ENCODE data around the gene NDUFS2. TPM values are rescaled to one million over a fixed set of nuclear protein-coding genes. Genes with fewer than 3 reads are reported as not detected.

Gene NDUFS2
- total and polyA plus RNA-seq, 9 of the 15 experiments (the other 6 are each of a cell fraction or from before 2014, with no cell fraction given): 70.0 to 176 (median 141) TPM

DNA sequence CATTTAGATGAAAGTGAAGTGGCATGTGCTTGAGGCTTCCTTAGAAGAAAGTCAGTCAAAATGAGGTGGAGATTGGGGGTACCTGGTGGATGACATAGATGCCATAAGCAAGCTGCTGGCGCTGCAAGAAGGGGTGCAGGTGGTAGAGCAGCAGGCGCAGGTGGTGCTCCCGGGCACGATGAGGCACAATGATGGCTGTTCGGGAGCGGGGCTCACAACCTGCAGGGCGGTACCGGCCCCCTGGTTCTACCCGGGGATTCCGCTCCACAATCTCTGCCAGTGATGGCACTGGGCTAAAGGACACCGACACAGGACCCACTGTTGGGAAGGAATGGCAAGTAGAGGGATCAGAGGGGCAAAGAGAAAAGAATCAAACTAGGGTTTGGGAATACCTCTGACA lies 27.3 kb upstream of the NDUFS2 start:
- no peaks in the 10 kb centered on the region for H3K27me3 ChIP-seq (ENCODE audit: control insufficient read depth in 2 of 2, insufficient read depth in 2 of 2, low read length in 2 of 2)
- no TSS peak for BruUV-seq (replicated peaks)
- no peak overlapping the region for H3K27ac ChIP-seq (ENCODE audit: extremely low read depth, low read depth, low read length)
- H3K4me2 ChIP-seq (ENCODE audit: insufficient read depth, low read length): no peak overlapping the region
- intact Hi-C loops (cut with micrococcal nuclease): loop anchor here (10.0 kb wide), 1 partner anchor 340 kb away; no protein-coding TSS in a partner anchor
- no peaks in the 10 kb centered on the region for H3K9me1 ChIP-seq (ENCODE audit: control insufficient read depth, insufficient read depth, low read length)
- no peaks in the 10 kb centered on the region for H3K9me3 ChIP-seq (replicated peaks; ENCODE audit: control insufficient read depth, insufficient read depth, low read depth, low read length)
- peaks cover 15 to 38% of the 10 kb centered on the region in 2 experiments; a peak in 4 of 5 replicates for H3K4me1 ChIP-seq (replicated peaks in 1 of 2; ENCODE audit: control insufficient read depth in 2 of 2, insufficient read depth in 2 of 2, low read length in 2 of 2)
- no peak for FAIRE-seq
- no peak for ATAC-seq
- 95% methylated on average over 10 of the region's 11 CpGs for WGBS (ENCODE audit: insufficient coverage, low coverage, missing lambda C conversion rate)
- ChIA-PET POLR2A (interaction anchor here (0.5 to 1.1 kb wide), 2 partner anchors 9 to 196 kb away, joined by 3 to 4 read pairs; partner anchors contain the start of gene PPOX), CTCF (ENCODE audit: low intra/inter-chr PET ratio) (interaction anchor here (0.7 kb wide), 1 partner anchor 131 kb away, joined by 3 read pairs; no protein-coding TSS in a partner anchor)
- peaks cover 26% of the 10 kb centered on the region for H3K79me2 ChIP-seq (ENCODE audit: control insufficient read depth, insufficient read depth, low read length)
- TF ChIP-seq, protein P1, sequence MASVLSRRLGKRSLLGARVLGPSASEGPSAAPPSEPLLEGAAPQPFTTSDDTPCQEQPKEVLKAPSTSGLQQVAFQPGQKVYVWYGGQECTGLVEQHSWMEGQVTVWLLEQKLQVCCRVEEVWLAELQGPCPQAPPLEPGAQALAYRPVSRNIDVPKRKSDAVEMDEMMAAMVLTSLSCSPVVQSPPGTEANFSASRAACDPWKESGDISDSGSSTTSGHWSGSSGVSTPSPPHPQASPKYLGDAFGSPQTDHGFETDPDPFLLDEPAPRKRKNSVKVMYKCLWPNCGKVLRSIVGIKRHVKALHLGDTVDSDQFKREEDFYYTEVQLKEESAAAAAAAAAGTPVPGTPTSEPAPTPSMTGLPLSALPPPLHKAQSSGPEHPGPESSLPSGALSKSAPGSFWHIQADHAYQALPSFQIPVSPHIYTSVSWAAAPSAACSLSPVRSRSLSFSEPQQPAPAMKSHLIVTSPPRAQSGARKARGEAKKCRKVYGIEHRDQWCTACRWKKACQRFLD (CRISPR knock-in tag; IDR thresholded peaks at IDR 0.05): no peak
- TF ChIP-seq CXXC5 (CRISPR knock-in tag; IDR thresholded peaks at IDR 0.05) (no peak), RBFOX2 (IDR thresholded peaks at IDR 0.05; ENCODE audit: low read depth, low read length) (peak; percentile 34; the same call in 1 of the 2 replicates)
- H3K36me3 ChIP-seq (ENCODE audit: control insufficient read depth, insufficient read depth, low read length): peaks cover 61% of the 10 kb centered on the region
- peak overlapping the region in 1 of 2 experiments; percentile 22; a peak in 1 of 4 replicates for H3K9ac ChIP-seq (ENCODE audit: insufficient read depth in 1 of 2, low read depth in 2 of 2, low read length in 2 of 2)
- in situ Hi-C loops (cut with MboI): no loop called here
- DNase-seq (ENCODE audit: extremely low read depth in 1 of 4, low spot score in 3 of 4): no peak
- no peak overlapping the region for H3K4me3 ChIP-seq
- no peak overlapping the region for H2AFZ ChIP-seq (ENCODE audit: low read depth, low read length)
- H4K20me1 ChIP-seq (replicated peaks; ENCODE audit: control insufficient read depth, insufficient read depth, low read length): no peaks in the 10 kb centered on the region
